Heart left ventricle (tissue), 16 donors: ENCODE data around the gene PLEKHM3. TPM values are rescaled to one million over a fixed set of nuclear protein-coding genes. Genes with fewer than 3 reads are reported as not detected.

Source experiments
- ATAC-seq, 4 donors: fragments of 200-7000 bp; cut with Tn5 transposase; one replicate each; pipeline ENCODE4 v1.9.1; 2020 to 2022; ENCODE audit warnings: moderate library complexity in 4 of 4, mild to moderate bottlenecking in 3 of 4, moderate number of reproducible peaks in 1 of 4
- DNase-seq, 5 donors: peaks; one replicate each; pipeline ENCODE4 v3.0.0-alpha.2; 2020
- H3K27ac ChIP-seq, 12 donors: fragments of 200-600 bp; sonication (generic) in 4 of 12; one replicate each; pipeline versions ENCODE4 v1.5.0 to v1.8.0; 2016 to 2022; ENCODE audit warnings: mild to moderate bottlenecking in 2 of 12
- H3K27me3 ChIP-seq, 9 donors: fragments of 200-600 bp; sonication (generic) in 2 of 9; one replicate each; pipeline versions ENCODE4 v1.5.1 to v1.8.0; 2016 to 2022; ENCODE audit warnings: mild to moderate bottlenecking in 3 of 9
- H3K36me3 ChIP-seq, 9 donors: fragments of 200-600 bp; sonication (generic) in 2 of 9; one replicate each; pipeline versions ENCODE4 v1.5.0 to v1.8.0; 2018 to 2022; ENCODE audit warnings: mild to moderate bottlenecking in 2 of 9
- H3K4me1 ChIP-seq, 12 donors: fragments of 200-600 bp; sonication (generic) in 4 of 12; one replicate each; pipeline versions ENCODE4 v1.5.0 to v1.8.0; 2016 to 2022; ENCODE audit warnings: mild to moderate bottlenecking in 3 of 12
- H3K4me3 ChIP-seq, 12 donors: fragments of 200-600 bp; sonication (generic) in 4 of 12; one replicate each; pipeline versions ENCODE4 v1.5.0 to v1.8.0; 2017 to 2022; ENCODE audit warnings: mild to moderate bottlenecking in 9 of 12, moderate library complexity in 4 of 12
- H3K9me3 ChIP-seq, 12 donors: fragments of 200-600 bp; sonication (generic) in 4 of 12; one replicate each; pipeline versions ENCODE4 v1.5.0 to v1.8.0; 2016 to 2022; ENCODE audit warnings: mild to moderate bottlenecking in 1 of 12
- CTCF ChIP-seq, 12 donors: fragments of 200-600 bp; sonication (generic) in 4 of 12; IDR thresholded peaks; one replicate each; pipeline versions ENCODE4 v1.5.0 to v1.8.0; 2018 to 2022; ENCODE audit warnings: antibody characterized with exemption in 12 of 12, mild to moderate bottlenecking in 5 of 12
- POLR2A ChIP-seq, 2 donors: fragments of 450-650 bp; IDR thresholded peaks; one replicate each; pipeline ENCODE4 v1.6.1; 2017; ENCODE audit warnings: antibody characterized with exemption in 2 of 2, mild to moderate bottlenecking in 2 of 2, moderate library complexity in 2 of 2
- WGBS, 4 donors: extraction: QIAGEN DNeasy Blood & Tissue Kit in 2 of 4; methylation state at CpG; one replicate each; pipeline versions ENCODE4 v1.1.5 to v1.1.7; 2013 to 2018; 5-methylcytosine and 5-hydroxymethylcytosine counted together
- intact Hi-C, 10 donors: fragments of 100-400 bp; cut with DNase I; formaldehyde crosslinking; loops; one replicate each; pipeline versions ENCODE4 v1.11.1 to v1.14.2; 2022
- polyA plus RNA-seq, 2 donors: library from polyadenylated mRNA; stranded (reverse); fragments of 200-250 nt; gene quantifications; one replicate each; pipeline ENCODE4 v1.2.3, GENCODE V29; 2013
- total RNA-seq, 9 donors: library from RNA; depleted of rRNA in 2 of 9; stranded (reverse); fragments of >200 nt in 2 of 9; fragmentation: NEBNext Ultra II Directional in 3 of 9; extraction: Animal tissue kit (Norgen Biotek cat#: 25700) in 3 of 9; gene quantifications; one replicate each; pipeline versions ENCODE4 v1.1.0 to v1.2.4, GENCODE V29; 2016 to 2023
- donor health status: ischemic (EF 13 %, LVEDD 7.1; RV severe dilation, severe dysfunction).
- donor health status: healthy with polysubstance abuse.
- donor health status: DM: no; HTN: yes; CAD: no.
- donor health status: DM: no; HTN: no; CAD: no.
- donor health status: ischemic (EF 25% LVEDD 6.9; RV normal size, moderate dysfunction).
- donor health status: ischemic (EF 25% LVEDD 5.7; RV mildly dilated, moderate dysfunction).
- donor health status: healthy.
- donor health status: DM: yes; HTN: yes; CAD: no.
- donor health status: ischemic (EF 35%, LVEDD 5.7; RV mildly dilated, moderate dysfunction).
- donor health status: nonischemic (EF 11% LVEDD 7.7; RV severe dilation, severe dysfunction).
- donor health status: DM: yes; HTN: yes; CAD: no.
- donor health status: PGD.
- donor health status: ischemic (EF 29% LVEDD 5.4; RV normal size, mild dysfunction).
- donor health status: nonischemic (EF 23%, LVEDD 6.1; RV moderate dilation, normal function).

PLEKHM3 gene
- total and polyA plus RNA-seq, 11 donors = 5.2 to 28.3 (median 17.0) TPM

GRCh38 chr2:207875473-207876212 lies 149.7 kb downstream of the PLEKHM3 start:
- intact Hi-C loops = no loop called here
- Histone ChIP-seq H3K27me3 (no peaks in the 10 kb centered on the region), H3K4me3 (no peak overlapping the region), H3K27ac (no peak overlapping the region), H3K4me1 (peaks cover 0 to 19% (median 0%) of the 10 kb centered on the region in 12 donors), H3K9me3 (no peaks in the 10 kb centered on the region), H3K36me3 (no peaks in the 10 kb centered on the region)
- ATAC-seq (no peak), DNase-seq (no peak)
- TF ChIP-seq POLR2A (IDR thresholded peaks at IDR 0.05) (no peak), CTCF (IDR thresholded peaks at IDR 0.05) (no peak)
- 99% methylated on average over 3 of the region's 3 CpGs for WGBS, 4 donors

GRCh38 chr2:207873794-207874193 lies 151.5 kb downstream of the PLEKHM3 start:
- no peaks in the 10 kb centered on the region for H3K27me3 ChIP-seq
- H3K27ac ChIP-seq = no peak overlapping the region
- H3K4me3 ChIP-seq = no peak overlapping the region
- no peaks in the 10 kb centered on the region for H3K9me3 ChIP-seq
- 95 to 100% (median 98%) methylated on average over 1 of the region's 1 CpG for WGBS, 4 donors
- no peak for DNase-seq
- no peak for ATAC-seq
- H3K36me3 ChIP-seq = no peaks in the 10 kb centered on the region
- no peak for TF ChIP-seq CTCF (IDR thresholded peaks at IDR 0.05)
- no peak for TF ChIP-seq POLR2A (IDR thresholded peaks at IDR 0.05)
- intact Hi-C loops = no loop called here
- H3K4me1 ChIP-seq = peaks cover 0 to 21% (median 0%) of the 10 kb centered on the region in 12 donors

GRCh38 chr2:207871911-207872310 lies 153.4 kb downstream of the PLEKHM3 start:
- TF ChIP-seq CTCF (IDR thresholded peaks at IDR 0.05) (no peak), POLR2A (IDR thresholded peaks at IDR 0.05) (no peak)
- no peaks in the 10 kb centered on the region for H3K27me3 ChIP-seq
- DNase-seq (no peak), ATAC-seq (no peak)
- WGBS, 4 donors = 99 to 100% (median 99%) methylated on average over 2 of the region's 2 CpGs
- H3K9me3 ChIP-seq = no peaks in the 10 kb centered on the region
- H3K4me1 ChIP-seq = peaks cover 0 to 21% (median 0%) of the 10 kb centered on the region in 12 donors
- no peak overlapping the region for H3K4me3 ChIP-seq
- intact Hi-C loops = no loop called here
- no peak overlapping the region for H3K27ac ChIP-seq
- H3K36me3 ChIP-seq = peaks cover 0 to 4% (median 0%) of the 10 kb centered on the region in 9 donors

GRCh38 chr2:207871506-207871905 lies 153.8 kb downstream of the PLEKHM3 start:
- H3K27me3 ChIP-seq = no peaks in the 10 kb centered on the region
- 94 to 97% (median 96%) methylated on average over 1 of the region's 1 CpG for WGBS, 4 donors
- ATAC-seq = no peak

More at GRCh38 chr2:207871506-207871905, 153.8 kb downstream of the PLEKHM3 start:
- H3K27ac ChIP-seq = no peak overlapping the region
- H3K4me1 ChIP-seq = peaks cover 0 to 21% (median 0%) of the 10 kb centered on the region in 12 donors
- intact Hi-C loops = no loop called here
- H3K4me3 ChIP-seq = no peak overlapping the region
- no peak for DNase-seq
- peaks cover 0 to 7% (median 0%) of the 10 kb centered on the region in 9 donors for H3K36me3 ChIP-seq
- TF ChIP-seq POLR2A (IDR thresholded peaks at IDR 0.05) (no peak), CTCF (IDR thresholded peaks at IDR 0.05) (no peak)
- H3K9me3 ChIP-seq = no peaks in the 10 kb centered on the region
